GM18907 (cell line): ENCODE measurements around the gene SLC4A8.

Source experiments
- ATAC-seq: cut with Tn5 transposase; IDR thresholded peaks from one replicate; pipeline ENCODE4 v1.9.1; 2021; ENCODE audit warnings: mild to moderate bottlenecking, moderate library complexity; ENCODE audit not compliant: unreplicated experiment

Gene SLC4A8

GRCh38 chr12:51524386-51524901 lies 99.8 kb downstream of the SLC4A8 start:
- no peak for ATAC-seq

GRCh38 chr12:51525518-51525917 lies 100.9 kb downstream of the SLC4A8 start:
- ATAC-seq: no peak

- ATAC-seq: no peak
These were observed 103.3 kb downstream of the SLC4A8 start for GRCh38 chr12:51527966-51528365.

GRCh38 chr12:51528852-51529650 lies 104.4 kb downstream of the SLC4A8 start:
- no peak for ATAC-seq

GRCh38 chr12:51529651-51529970 lies 105.0 kb downstream of the SLC4A8 start:
- no peak for ATAC-seq

GRCh38 chr12:51530208-51530607 lies 105.6 kb downstream of the SLC4A8 start:
- no peak for ATAC-seq

GRCh38 chr12:51531284-51531977 lies 106.8 kb downstream of the SLC4A8 start:
- ATAC-seq: no peak

GRCh38 chr12:51531978-51532497 lies 107.4 kb downstream of the SLC4A8 start:
- ATAC-seq: peak; percentile 74

GRCh38 chr12:51533799-51534198 lies 109.2 kb downstream of the SLC4A8 start:
- no peak for ATAC-seq

- ATAC-seq: no peak
These were observed 109.8 kb downstream of the SLC4A8 start for GRCh38 chr12:51534216-51535074.

GRCh38 chr12:51536159-51536558 lies 111.5 kb downstream of the SLC4A8 start:
- ATAC-seq: no peak

- ATAC-seq: no peak
These were observed 113.5 kb downstream of the SLC4A8 start for GRCh38 chr12:51538149-51538548.

GRCh38 chr12:51538599-51538998 lies 114.0 kb downstream of the SLC4A8 start:
- ATAC-seq: no peak

- no peak for ATAC-seq
These were observed 116.4 kb downstream of the SLC4A8 start for GRCh38 chr12:51540996-51541395.

GRCh38 chr12:51546097-51546496 lies 121.5 kb downstream of the SLC4A8 start:
- no peak for ATAC-seq

GRCh38 chr12:51547606-51548005 lies 123.0 kb downstream of the SLC4A8 start:
- ATAC-seq: no peak

GRCh38 chr12:51548241-51548640 lies 123.6 kb downstream of the SLC4A8 start:
- ATAC-seq: no peak

- ATAC-seq: no peak
These were observed 125.0 kb downstream of the SLC4A8 start for GRCh38 chr12:51549637-51550036.
